ENCODE measurements around the gene NECTIN2.
"Not testable (repeated sequence)": the region's sequence is repeated elsewhere in the genome, so short reads cannot be mapped to it uniquely, and the experiment has no call there.

GRCh38 chr19:44888335-44888734, 42.2 kb downstream of the NECTIN2 start:
- not testable (repeated sequence) for TF ChIP-seq CTCF (IDR thresholded peaks at IDR 0.05; ENCODE audit: low read depth, low read length); EZH2phosphoT487 (IDR thresholded peaks at IDR 0.05; ENCODE audit: low read depth)
